CD4-positive, alpha-beta T cell treated with Interleukin-15 for 1 hour (primary cell): ENCODE results near the gene JSRP1.

Experiments used
- DNase-seq: peaks from one replicate; pipeline ENCODE4 v3.0.0-alpha.2; 2020

The JSRP1 gene

GRCh38 chr19:2231621-2232221, 24.5 kb downstream of the JSRP1 start:
- DNase-seq, result no peak

GRCh38 chr19:2230807-2231533, 25.2 kb downstream of the JSRP1 start:
- DNase-seq, result no peak

- DNase-seq, result no peak
Measured at GRCh38 chr19:2230033-2230531, 26.1 kb downstream of the JSRP1 start.

GRCh38 chr19:2229103-2230032, 26.8 kb downstream of the JSRP1 start:
- no peak for DNase-seq

GRCh38 chr19:2228157-2229030, 27.8 kb downstream of the JSRP1 start:
- DNase-seq, result no peak

GRCh38 chr19:2227415-2228156, 28.6 kb downstream of the JSRP1 start:
- peak; percentile 42 for DNase-seq

GRCh38 chr19:2226840-2227360, 29.3 kb downstream of the JSRP1 start:
- no peak for DNase-seq

GRCh38 chr19:2226051-2226839, 30.0 kb downstream of the JSRP1 start:
- DNase-seq, result no peak

GRCh38 chr19:2225415-2226050, 30.7 kb downstream of the JSRP1 start:
- no peak for DNase-seq

- no peak for DNase-seq
Measured at GRCh38 chr19:2224754-2225349, 31.4 kb downstream of the JSRP1 start.

GRCh38 chr19:2223959-2224358, 32.3 kb downstream of the JSRP1 start:
- DNase-seq, result peak; percentile 66

- DNase-seq, result no peak
Measured at GRCh38 chr19:2223391-2223790, 32.8 kb downstream of the JSRP1 start.

GRCh38 chr19:2221918-2222317, 34.3 kb downstream of the JSRP1 start:
- DNase-seq, result no peak

GRCh38 chr19:2221250-2221831, 34.9 kb downstream of the JSRP1 start:
- DNase-seq, result no peak

GRCh38 chr19:2219726-2220125, 36.5 kb downstream of the JSRP1 start:
- no peak for DNase-seq

- no peak for DNase-seq
Measured at GRCh38 chr19:2217591-2217990, 38.6 kb downstream of the JSRP1 start.

- no peak for DNase-seq
Measured at GRCh38 chr19:2216361-2217225, 39.6 kb downstream of the JSRP1 start.

- DNase-seq, result no peak
Measured at GRCh38 chr19:2215281-2215751, 40.9 kb downstream of the JSRP1 start.
